WTC11 (cell line): ENCODE data around the gene KRTAP13-1. TPM values are rescaled to one million over a fixed set of nuclear protein-coding genes. Genes with fewer than 3 reads are reported as not detected.

Experiments used
- ATAC-seq: fragments of 200-7000 bp; cut with Tn5 transposase; 2 replicates; pipeline ENCODE4 v1.10.0; 2021; ENCODE audit warnings: mild to moderate bottlenecking, moderate library complexity
- CTCF ChIA-PET: fragments of 300-600 bp; sonication (Branson Sonifier 250); formaldehyde crosslinking; loops from one replicate; lab custom pipeline; 2021; ENCODE audit warnings: antibody characterized with exemption; lab: Charles Lee
- POLR2A ChIA-PET: fragments of 350-600 bp; sonication (Branson Sonifier 250); formaldehyde crosslinking; loops from one replicate; lab custom pipeline; 2021; ENCODE audit warnings: antibody characterized with exemption; lab: Charles Lee
- DNase-seq: peaks from one replicate; pipeline ENCODE4 v3.0.0; 2021; ENCODE audit warnings: low spot score
- H3K27ac Mint-ChIP-seq: 2 replicates; pipeline ENCODE4 v1.8.0; 2021; ENCODE audit warnings: mixed read lengths
- H3K27me3 Mint-ChIP-seq: 2 replicates; pipeline ENCODE4 v1.8.0; 2021; ENCODE audit warnings: low read depth, mild to moderate bottlenecking, moderate library complexity, mixed read lengths
- H3K36me3 Mint-ChIP-seq: 2 replicates; pipeline ENCODE4 v1.8.0; 2021; ENCODE audit warnings: mixed read lengths
- H3K4me1 Mint-ChIP-seq: 2 replicates; pipeline ENCODE4 v1.8.0; 2022; ENCODE audit warnings: mixed read lengths
- H3K4me3 Mint-ChIP-seq: 2 replicates; pipeline ENCODE4 v1.8.0; 2021; ENCODE audit warnings: mild to moderate bottlenecking, moderate library complexity, mixed read lengths
- H3K9me3 Mint-ChIP-seq: 2 replicates; pipeline ENCODE4 v1.8.0; 2021; ENCODE audit warnings: mixed read lengths
- AR ChIP-seq: fragments of 250-450 bp; sonication (Bioruptor Pico); IDR thresholded peaks from 2 replicates; pipeline ENCODE4 v1.9.0; 2021; ENCODE audit warnings: mild to moderate bottlenecking
- ATF2 ChIP-seq: sonication (generic); formaldehyde crosslinking; IDR thresholded peaks from 2 replicates; pipeline ENCODE4 v1.8.1; 2022; ENCODE audit warnings: low read depth, missing genetic modification reagents, borderline replicate concordance
- E2F4 ChIP-seq: sonication (generic); formaldehyde crosslinking; IDR thresholded peaks from 2 replicates; pipeline ENCODE4 v1.8.1; 2022; ENCODE audit warnings: low read depth, mild to moderate bottlenecking, moderate library complexity, missing genetic modification reagents, borderline replicate concordance
- ELF4 ChIP-seq: sonication (generic); formaldehyde crosslinking; IDR thresholded peaks from 2 replicates; pipeline ENCODE4 v1.8.1; 2022; ENCODE audit warnings: low read depth, mild to moderate bottlenecking, moderate library complexity, missing genetic modification reagents
- ETV6 ChIP-seq: sonication (generic); formaldehyde crosslinking; IDR thresholded peaks from 2 replicates; pipeline ENCODE4 v1.8.1; 2022; ENCODE audit warnings: mild to moderate bottlenecking, missing genetic modification reagents
- FOXP4 ChIP-seq: sonication (generic); formaldehyde crosslinking; IDR thresholded peaks from 2 replicates; pipeline ENCODE4 v1.8.0; 2022; ENCODE audit warnings: mild to moderate bottlenecking, missing genetic modification reagents
- HMGXB4 ChIP-seq: sonication (generic); formaldehyde crosslinking; IDR thresholded peaks from 2 replicates; pipeline ENCODE4 v1.8.1; 2023; ENCODE audit warnings: mild to moderate bottlenecking, moderate library complexity, missing genetic modification reagents
- JAZF1 ChIP-seq: fragments of 250-450 bp; sonication (Bioruptor Pico); IDR thresholded peaks from 2 replicates; pipeline ENCODE4 v1.9.0; 2021; ENCODE audit warnings: moderate library complexity, mild to moderate bottlenecking, inconsistent platforms
- JUN ChIP-seq: sonication (generic); formaldehyde crosslinking; IDR thresholded peaks from 2 replicates; pipeline ENCODE4 v1.8.0; 2023; ENCODE audit warnings: mild to moderate bottlenecking, missing genetic modification reagents
- MLX ChIP-seq: sonication (generic); formaldehyde crosslinking; IDR thresholded peaks from 2 replicates; pipeline ENCODE4 v1.8.1; 2023; ENCODE audit warnings: mild to moderate bottlenecking, missing genetic modification reagents, moderate library complexity
- NR1H2 ChIP-seq: sonication (generic); formaldehyde crosslinking; IDR thresholded peaks from 2 replicates; pipeline ENCODE4 v1.9.0; 2021; ENCODE audit warnings: mild to moderate bottlenecking, moderate library complexity, missing genetic modification reagents
- NR3C1 ChIP-seq: sonication (generic); formaldehyde crosslinking; conservative IDR thresholded peaks from 2 replicates; pipeline ENCODE4 v1.8.1; 2023; ENCODE audit warnings: low read depth, mild to moderate bottlenecking, missing genetic modification reagents
- OVOL2 ChIP-seq: fragments of 250-450 bp; sonication (Bioruptor Pico); IDR thresholded peaks from 2 replicates; pipeline ENCODE4 v1.9.0; 2021; ENCODE audit warnings: mild to moderate bottlenecking, borderline replicate concordance
- RELA ChIP-seq: sonication (generic); formaldehyde crosslinking; IDR thresholded peaks from 2 replicates; pipeline ENCODE4 v1.8.1; 2022; ENCODE audit warnings: missing genetic modification reagents, mild to moderate bottlenecking, borderline replicate concordance
- STAT6 ChIP-seq: sonication (generic); formaldehyde crosslinking; conservative IDR thresholded peaks from 2 replicates; pipeline ENCODE4 v1.8.1; 2023; ENCODE audit warnings: mild to moderate bottlenecking, low read depth, missing genetic modification reagents, moderate library complexity
- TEAD1 ChIP-seq: sonication (generic); formaldehyde crosslinking; IDR thresholded peaks from 2 replicates; pipeline ENCODE4 v1.8.0; 2022; ENCODE audit warnings: mild to moderate bottlenecking, missing genetic modification reagents
- TP53 ChIP-seq: sonication (generic); formaldehyde crosslinking; IDR thresholded peaks from 2 replicates; pipeline ENCODE4 v1.8.1; 2023; ENCODE audit warnings: mild to moderate bottlenecking, missing genetic modification reagents
- ZNF138 ChIP-seq: sonication (generic); formaldehyde crosslinking; conservative IDR thresholded peaks from 2 replicates; pipeline ENCODE4 v1.8.1; 2022; ENCODE audit warnings: mild to moderate bottlenecking, moderate library complexity, missing genetic modification reagents
- ZNF416 ChIP-seq: fragments of 250-450 bp; sonication (Bioruptor Pico); IDR thresholded peaks from 2 replicates; pipeline ENCODE4 v1.9.0; 2021; ENCODE audit warnings: mild to moderate bottlenecking, inconsistent platforms
- total RNA-seq: library from RNA; stranded (reverse); gene quantifications from 3 replicates; pipeline ENCODE4 v1.2.3, GENCODE V29; 2021

Gene KRTAP13-1
- total RNA-seq, 1 experiment from 2014 or later = not detected

GRCh38 chr21:30382201-30382600 lies 13.6 kb upstream of the KRTAP13-1 start (continued):
- no peak for TF ChIP-seq STAT6 (CRISPR knock-in tag)
- no peak for TF ChIP-seq NR3C1 (CRISPR knock-in tag)
- no peak for TF ChIP-seq NR1H2 (CRISPR knock-in tag)
- TF ChIP-seq MLX (CRISPR knock-in tag) = no peak
- TF ChIP-seq RELA (CRISPR knock-in tag) = no peak
- TF ChIP-seq, all 79 proteins: peak for 0

GRCh38 chr21:30391492-30392025 lies 4.3 kb upstream of the KRTAP13-1 start:
- peaks cover 17% of the 10 kb centered on the region for H3K9me3 Mint-ChIP-seq
- no peaks in the 10 kb centered on the region for H3K4me1 Mint-ChIP-seq
- H3K27me3 Mint-ChIP-seq = no peaks in the 10 kb centered on the region
- ChIA-PET CTCF (interaction anchor here (1.3 kb wide), 1 partner anchor 17 kb away, joined by 5 read pairs; no protein-coding TSS in a partner anchor), POLR2A (no interaction called here)
- no peaks in the 10 kb centered on the region for H3K36me3 Mint-ChIP-seq
- no peak overlapping the region for H3K27ac Mint-ChIP-seq
- no peak overlapping the region for H3K4me3 Mint-ChIP-seq
- ATAC-seq = no peak
- DNase-seq = no peak
- TF ChIP-seq JUN (CRISPR knock-in tag) = no peak
- TF ChIP-seq ZNF416 (CRISPR knock-in tag) = no peak
- no peak for TF ChIP-seq AR (CRISPR knock-in tag)
- TF ChIP-seq ETV6 (CRISPR knock-in tag) = no peak
- TF ChIP-seq NR1H2 (CRISPR knock-in tag) = no peak
- TF ChIP-seq ATF2 = no peak
- no peak for TF ChIP-seq FOXP4 (CRISPR knock-in tag)
- TF ChIP-seq JAZF1 (CRISPR knock-in tag) = no peak
- no peak for TF ChIP-seq TP53 (CRISPR knock-in tag)
- TF ChIP-seq HMGXB4 (CRISPR knock-in tag) = no peak
- no peak for TF ChIP-seq ELF4 (CRISPR knock-in tag)
- no peak for TF ChIP-seq ZNF138 (CRISPR knock-in tag)
- no peak for TF ChIP-seq OVOL2 (CRISPR knock-in tag)
- no peak for TF ChIP-seq E2F4 (CRISPR knock-in tag)
- TF ChIP-seq TEAD1 (CRISPR knock-in tag) = no peak
